Subcutaneous abdominal adipose tissue (tissue), 5 donors: Measurements from ENCODE around the gene SDCCAG8.
A peak's percentile ranks its signal among the peaks of the same experiment; 100 is the strongest.

Source experiments
- H3K27ac ChIP-seq: one replicate; pipeline ENCODE4 v1.7.0; 2013; ENCODE audit warnings: low read depth, mild to moderate bottlenecking, inconsistent platforms, low read length, moderate library complexity
- H3K27me3 ChIP-seq, 5 donors: one replicate each; pipeline ENCODE4 v1.7.0; 2013; ENCODE audit warnings: low read length in 5 of 5, inconsistent platforms in 1 of 5; ENCODE audit not compliant: control insufficient read depth in 5 of 5, insufficient read depth in 4 of 5
- H3K36me3 ChIP-seq, 5 donors: one replicate each; pipeline ENCODE4 v1.7.0; 2013; ENCODE audit warnings: low read length in 5 of 5; ENCODE audit not compliant: control insufficient read depth in 5 of 5, insufficient read depth in 5 of 5
- H3K4me1 ChIP-seq, 5 donors: one replicate each; pipeline ENCODE4 v1.7.0; 2013; ENCODE audit warnings: low read length in 5 of 5, mild to moderate bottlenecking in 3 of 5, moderate library complexity in 1 of 5; ENCODE audit not compliant: control insufficient read depth in 5 of 5, insufficient read depth in 5 of 5
- H3K4me3 ChIP-seq, 5 donors: one replicate each; pipeline ENCODE4 v1.7.0; 2013; ENCODE audit warnings: low read length in 5 of 5, low read depth in 1 of 5
- H3K9ac ChIP-seq, 5 donors: one replicate each; pipeline ENCODE4 v1.7.0; 2013; ENCODE audit warnings: low read length in 5 of 5, mild to moderate bottlenecking in 4 of 5, moderate library complexity in 3 of 5
- H3K9me3 ChIP-seq, 5 donors: one replicate each; pipeline ENCODE4 v1.7.0; 2013; ENCODE audit warnings: low read length in 5 of 5; ENCODE audit not compliant: control insufficient read depth in 5 of 5
- donor health status: healthy.
- donor health status: healthy.
- donor health status: healthy.
- donor health status: healthy.
- donor health status: healthy.

The SDCCAG8 gene

GRCh38 chr1:243266231-243266630 is 10.4 kb downstream of the SDCCAG8 start:
- no peaks in the 10 kb centered on the region for H3K27me3 ChIP-seq
- H3K9ac ChIP-seq, result peak overlapping the region in 1 of 5 donors; percentile 24
- H3K36me3 ChIP-seq, result peaks cover 0 to 10% (median 0%) of the 10 kb centered on the region in 5 donors
- H3K27ac ChIP-seq, result no peak overlapping the region
- no peaks in the 10 kb centered on the region for H3K9me3 ChIP-seq
- peaks cover 0 to 44% (median 30%) of the 10 kb centered on the region in 5 donors for H3K4me1 ChIP-seq
- H3K4me3 ChIP-seq, result no peak overlapping the region

- peak overlapping the region in 3 of 5 donors; percentile 4 to 15 (median 13) for H3K4me3 ChIP-seq
- H3K27me3 ChIP-seq, result no peaks in the 10 kb centered on the region
- H3K4me1 ChIP-seq, result peaks cover 0 to 43% (median 30%) of the 10 kb centered on the region in 5 donors
- H3K9me3 ChIP-seq, result no peaks in the 10 kb centered on the region
- peaks cover 0 to 15% (median 6%) of the 10 kb centered on the region in 5 donors for H3K36me3 ChIP-seq
- H3K27ac ChIP-seq, result peak overlapping the region; percentile 71
- peak overlapping the region in 1 of 5 donors; percentile 21 for H3K9ac ChIP-seq
Observed at GRCh38 chr1:243267471-243267880, 11.6 kb downstream of the SDCCAG8 start.

GRCh38 chr1:243267914-243268653 is 12.2 kb downstream of the SDCCAG8 start:
- Histone ChIP-seq H3K9me3 (no peaks in the 10 kb centered on the region), H3K9ac (peak overlapping the region in 1 of 5 donors; percentile 21), H3K4me1 (peaks cover 0 to 43% (median 30%) of the 10 kb centered on the region in 5 donors), H3K4me3 (peak overlapping the region in 3 of 5 donors; percentile 4 to 15 (median 13)), H3K27me3 (no peaks in the 10 kb centered on the region), H3K27ac (peak overlapping the region; percentile 71), H3K36me3 (peaks cover 0 to 18% (median 6%) of the 10 kb centered on the region in 5 donors)

- Histone ChIP-seq H3K27ac (peak overlapping the region; percentile 71), H3K36me3 (peaks cover under 1 to 24% (median 10%) of the 10 kb centered on the region in 5 donors), H3K9ac (peak overlapping the region in 1 of 5 donors; percentile 7), H3K4me1 (peaks cover 0 to 42% (median 30%) of the 10 kb centered on the region in 5 donors), H3K4me3 (no peak overlapping the region), H3K27me3 (no peaks in the 10 kb centered on the region), H3K9me3 (no peaks in the 10 kb centered on the region)
Observed at GRCh38 chr1:243268751-243269460, 13.1 kb downstream of the SDCCAG8 start.

GRCh38 chr1:243269461-243269801 is 13.6 kb downstream of the SDCCAG8 start:
- peaks cover 2 to 27% (median 16%) of the 10 kb centered on the region in 5 donors for H3K36me3 ChIP-seq
- no peak overlapping the region for H3K27ac ChIP-seq
- peaks cover 0 to 38% (median 29%) of the 10 kb centered on the region in 5 donors for H3K4me1 ChIP-seq
- H3K9me3 ChIP-seq, result no peaks in the 10 kb centered on the region
- H3K4me3 ChIP-seq, result no peak overlapping the region
- no peak overlapping the region for H3K9ac ChIP-seq
- no peaks in the 10 kb centered on the region for H3K27me3 ChIP-seq

- H3K36me3 ChIP-seq, result peaks cover 10 to 34% (median 22%) of the 10 kb centered on the region in 5 donors
Observed at GRCh38 chr1:243270097-243270864, 14.4 kb downstream of the SDCCAG8 start.

GRCh38 chr1:243271996-243272395 is 16.2 kb downstream of the SDCCAG8 start:
- no peak overlapping the region for H3K27ac ChIP-seq
- no peak overlapping the region for H3K4me3 ChIP-seq

More at GRCh38 chr1:243270097-243270864, 14.4 kb downstream of the SDCCAG8 start:
- Histone ChIP-seq H3K27me3 (no peaks in the 10 kb centered on the region), H3K9me3 (no peaks in the 10 kb centered on the region), H3K4me3 (no peak overlapping the region), H3K9ac (no peak overlapping the region), H3K4me1 (peaks cover 0 to 29% (median 21%) of the 10 kb centered on the region in 5 donors), H3K27ac (no peak overlapping the region)

GRCh38 chr1:243272401-243272800 is 16.6 kb downstream of the SDCCAG8 start:
- peaks cover 23 to 51% (median 40%) of the 10 kb centered on the region in 5 donors for H3K36me3 ChIP-seq
- H3K27ac ChIP-seq, result no peak overlapping the region
- no peak overlapping the region for H3K4me3 ChIP-seq
- H3K9me3 ChIP-seq, result no peaks in the 10 kb centered on the region
- peaks cover 0 to 25% (median 17%) of the 10 kb centered on the region in 5 donors for H3K4me1 ChIP-seq
- H3K9ac ChIP-seq, result no peak overlapping the region
- no peaks in the 10 kb centered on the region for H3K27me3 ChIP-seq

More at GRCh38 chr1:243271996-243272395, 16.2 kb downstream of the SDCCAG8 start:
- H3K36me3 ChIP-seq, result peaks cover 19 to 47% (median 36%) of the 10 kb centered on the region in 5 donors
- H3K9ac ChIP-seq, result no peak overlapping the region
- H3K9me3 ChIP-seq, result no peaks in the 10 kb centered on the region
- peaks cover 0 to 26% (median 17%) of the 10 kb centered on the region in 5 donors for H3K4me1 ChIP-seq
- no peaks in the 10 kb centered on the region for H3K27me3 ChIP-seq

- peaks cover 0 to 14% (median 10%) of the 10 kb centered on the region in 5 donors for H3K4me1 ChIP-seq
- H3K9ac ChIP-seq, result no peak overlapping the region
- H3K36me3 ChIP-seq, result peaks cover 23 to 57% (median 43%) of the 10 kb centered on the region in 5 donors
- H3K27me3 ChIP-seq, result no peaks in the 10 kb centered on the region
- H3K27ac ChIP-seq, result no peak overlapping the region
- no peak overlapping the region for H3K4me3 ChIP-seq
- H3K9me3 ChIP-seq, result peaks cover 0 to 3% (median 0%) of the 10 kb centered on the region in 5 donors
Observed at GRCh38 chr1:243273506-243273905, 17.7 kb downstream of the SDCCAG8 start.
